Ammon's horn (tissue), 1 donor: ENCODE results near the gene PTTG2.

Experiments
- DNase-seq: peaks from one replicate; pipeline ENCODE4 v3.0.0-alpha.2; 2016; ENCODE audit warnings: low spot score

Gene PTTG2

DNA sequence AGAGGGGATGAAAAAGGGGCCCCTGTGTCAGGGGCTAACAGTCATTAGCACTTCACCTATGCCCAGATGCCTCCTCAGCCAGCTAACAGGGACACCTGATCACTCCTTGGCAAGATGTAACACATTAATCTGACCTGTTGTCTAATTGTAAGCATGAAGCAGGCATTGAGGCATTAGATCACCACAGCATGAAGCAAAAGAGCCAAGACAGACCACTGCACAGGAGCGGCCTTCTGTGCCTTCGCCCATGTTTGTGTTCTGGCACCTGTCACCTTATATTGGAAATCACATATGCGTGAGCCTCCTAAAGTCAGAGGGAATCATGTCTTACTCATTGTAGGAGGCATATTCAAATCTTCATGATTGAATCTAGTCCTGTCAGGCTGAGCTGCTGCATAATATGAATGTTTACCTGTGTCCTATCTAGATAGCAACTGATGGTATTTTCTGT lies 48.4 kb downstream of the PTTG2 start:
- no peak for DNase-seq

DNA sequence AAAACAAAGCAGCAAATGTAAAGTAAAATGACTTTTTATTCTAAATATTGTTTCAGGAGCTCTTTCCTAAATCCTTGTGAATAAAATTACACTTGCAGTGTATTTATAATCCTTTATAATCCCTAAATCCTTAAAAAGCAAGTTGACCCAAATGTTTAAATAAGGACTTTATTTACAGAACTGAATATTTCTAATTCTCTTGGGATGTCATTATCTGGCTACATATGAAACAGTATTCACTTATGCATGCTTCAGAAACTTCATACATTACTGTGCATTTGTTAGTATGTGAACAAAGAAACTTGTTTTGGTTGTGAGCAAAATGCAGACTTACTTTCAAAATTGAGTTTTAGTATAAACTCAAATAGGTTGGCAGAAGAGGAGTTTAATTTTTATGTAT lies 49.2 kb downstream of the PTTG2 start:
- DNase-seq = no peak

DNA sequence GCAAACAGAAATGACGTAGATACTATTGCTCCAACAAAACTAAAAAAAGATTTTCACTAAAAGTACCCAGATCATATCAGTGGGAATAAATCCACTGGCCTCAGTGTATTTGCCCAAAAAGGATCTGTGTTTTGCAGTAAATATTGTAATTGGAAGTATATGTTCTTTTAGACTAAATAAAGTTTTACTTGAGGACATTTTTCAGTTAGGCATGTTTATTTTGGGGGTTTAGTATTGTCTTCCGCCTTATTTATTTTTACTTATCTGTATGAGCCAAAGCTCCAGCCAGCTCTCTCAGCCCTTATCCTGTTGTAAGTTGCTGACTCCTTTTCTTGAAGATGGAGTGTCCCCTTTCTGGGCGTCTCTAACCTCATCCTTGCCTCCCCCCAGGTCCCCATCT lies 49.8 kb downstream of the PTTG2 start:
- no peak for DNase-seq
